Measurements from ENCODE around the gene LYRM1.

- TF ChIP-seq, protein P1, sequence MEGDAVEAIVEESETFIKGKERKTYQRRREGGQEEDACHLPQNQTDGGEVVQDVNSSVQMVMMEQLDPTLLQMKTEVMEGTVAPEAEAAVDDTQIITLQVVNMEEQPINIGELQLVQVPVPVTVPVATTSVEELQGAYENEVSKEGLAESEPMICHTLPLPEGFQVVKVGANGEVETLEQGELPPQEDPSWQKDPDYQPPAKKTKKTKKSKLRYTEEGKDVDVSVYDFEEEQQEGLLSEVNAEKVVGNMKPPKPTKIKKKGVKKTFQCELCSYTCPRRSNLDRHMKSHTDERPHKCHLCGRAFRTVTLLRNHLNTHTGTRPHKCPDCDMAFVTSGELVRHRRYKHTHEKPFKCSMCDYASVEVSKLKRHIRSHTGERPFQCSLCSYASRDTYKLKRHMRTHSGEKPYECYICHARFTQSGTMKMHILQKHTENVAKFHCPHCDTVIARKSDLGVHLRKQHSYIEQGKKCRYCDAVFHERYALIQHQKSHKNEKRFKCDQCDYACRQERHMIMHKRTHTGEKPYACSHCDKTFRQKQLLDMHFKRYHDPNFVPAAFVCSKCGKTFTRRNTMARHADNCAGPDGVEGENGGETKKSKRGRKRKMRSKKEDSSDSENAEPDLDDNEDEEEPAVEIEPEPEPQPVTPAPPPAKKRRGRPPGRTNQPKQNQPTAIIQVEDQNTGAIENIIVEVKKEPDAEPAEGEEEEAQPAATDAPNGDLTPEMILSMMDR (conservative IDR thresholded peaks at IDR 0.05 in 1 of 2, IDR thresholded peaks at IDR 0.05 in 1 of 2; ENCODE audit: extremely low read depth in 1 of 2, insufficient read depth in 1 of 2, low read depth in 1 of 2, low read length in 2 of 2): no peak
- no peak for TF ChIP-seq EZH2 (IDR thresholded peaks at IDR 0.05; ENCODE audit: borderline replicate concordance, low read length)
Measured at GRCh38 chr16:20871941-20872815, 28.4 kb upstream of the LYRM1 start.
